Left cardiac atrium (tissue), 4 donors: ENCODE measurements around the gene NRTN. TPM values are rescaled to one million over a fixed set of nuclear protein-coding genes. Genes with fewer than 3 reads are reported as not detected.
A peak's percentile ranks its signal among the peaks of the same experiment; 100 is the strongest.

Experiments used
- ATAC-seq, 2 donors: fragments of 200-7000 bp; cut with Tn5 transposase; one replicate each; pipeline ENCODE4 v1.9.1; 2020; ENCODE audit warnings: mild to moderate bottlenecking in 2 of 2, moderate library complexity in 2 of 2
- DNase-seq: peaks from one replicate; pipeline ENCODE4 v3.0.0-alpha.2; 2020
- intact Hi-C, 2 donors: fragments of 100-400 bp; cut with DNase I; formaldehyde crosslinking; loops; one replicate each; pipeline versions ENCODE4 v1.14.1 to v1.15.1; 2022 to 2023
- total RNA-seq, 2 donors: library from RNA; stranded (reverse); fragmentation: NEBNext Ultra II Directional; extraction: Animal tissue kit (Norgen Biotek cat#: 25700); gene quantifications; one replicate each; pipeline ENCODE4 v1.2.1, GENCODE V29; 2021
- donor health status: DM: no; HTN: yes; CAD: no.
- donor health status: DM: no; HTN: yes; CAD: no; lungs with severe emphysema.
- donor health status: DM: yes; HTN: yes; CAD: no.
- donor health status: Dilated cardiomyopathy.

Gene NRTN
- total RNA-seq, 2 donors from 2014 or later = 28.7 to 29.6 TPM

GRCh38 chr19:5789351-5789761, 15.5 kb upstream of the NRTN start:
- DNase-seq (no peak), ATAC-seq (no peak)
- intact Hi-C loops = no loop called here

- no peak for ATAC-seq
- DNase-seq = no peak
- intact Hi-C loops = no loop called here
These were observed 14.8 kb upstream of the NRTN start for GRCh38 chr19:5789886-5790558.

- ATAC-seq = peak; percentile 97 to 98
- intact Hi-C loops = no loop called here
- peak; percentile 97 for DNase-seq
These were observed 14.0 kb upstream of the NRTN start, which contains the start of gene DUS3L for GRCh38 chr19:5790559-5791520. TSS of gene DUS3L (minus strand) at chr19:5791163. CDS start at chr19:5791141, 22 bp downstream.

- no peak for DNase-seq
- ATAC-seq = no peak
- intact Hi-C loops = no loop called here
These were observed 12.6 kb upstream of the NRTN start for GRCh38 chr19:5792224-5792623.

GRCh38 chr19:5793188-5793587, 11.7 kb upstream of the NRTN start:
- intact Hi-C loops = no loop called here
- ATAC-seq (no peak), DNase-seq (no peak)

- ATAC-seq (no peak), DNase-seq (no peak)
- intact Hi-C loops = no loop called here
These were observed 9.4 kb upstream of the NRTN start for GRCh38 chr19:5795382-5795919.

GRCh38 chr19:5798244-5798643, 6.6 kb upstream of the NRTN start:
- DNase-seq = no peak
- intact Hi-C loops = no loop called here
- no peak for ATAC-seq

- DNase-seq (peak; percentile 71), ATAC-seq (peak; percentile 55 to 58)
- intact Hi-C loops = loop anchor here (5.0 to 10.0 kb wide), 2 partner anchors 93 to 175 kb away; partner anchors contain the start of gene RANBP3 (in 1 of the 2)
These were observed 5.3 kb upstream of the NRTN start for GRCh38 chr19:5799247-5800241.

- intact Hi-C loops = loop anchor here (5.0 to 10.0 kb wide), 2 partner anchors 92 to 174 kb away; partner anchors contain the start of gene RANBP3 (in 1 of the 2)
- no peak for ATAC-seq
- no peak for DNase-seq
These were observed 4.3 kb upstream of the NRTN start for GRCh38 chr19:5800361-5801270.

- ATAC-seq (no peak), DNase-seq (peak; percentile 64)
- intact Hi-C loops = loop anchor here (5.0 to 10.0 kb wide), 2 partner anchors 90 to 173 kb away; partner anchors contain the start of gene RANBP3 (in 1 of the 2)
These were observed 2.9 kb upstream of the NRTN start for GRCh38 chr19:5801796-5802619.

- no peak for ATAC-seq
- intact Hi-C loops = loop anchor here (5.0 to 10.0 kb wide), 2 partner anchors 89 to 171 kb away; partner anchors contain the start of gene RANBP3 (in 1 of the 2)
These were observed 1.5 kb upstream of the NRTN start for GRCh38 chr19:5803441-5803751.

GRCh38 chr19:5803752-5804515, 933 bp upstream of the NRTN start:
- ATAC-seq (peak; percentile 88 to 90), DNase-seq (peak; percentile 89)
- intact Hi-C loops = loop anchor here (2.0 to 10.0 kb wide), 3 partner anchors 88 to 171 kb away; partner anchors contain the start of gene RANBP3 (in 1 of the 2)

More at GRCh38 chr19:5803441-5803751, 1.5 kb upstream of the NRTN start:
- DNase-seq = no peak

GRCh38 chr19:5805462-5806132, 730 bp downstream of the NRTN start:
- peak; percentile 46 to 58 for ATAC-seq
- DNase-seq = peak; percentile 77
- intact Hi-C loops = loop anchor here in 1 of 2 donors (2.0 to 10.0 kb wide), 2 partner anchors 89 to 169 kb away; partner anchors contain the start of gene RANBP3

- DNase-seq (no peak), ATAC-seq (no peak)
- intact Hi-C loops = loop anchor here in 1 of 2 donors (10.0 kb wide), 1 partner anchor 169 kb away; the partner anchor contains the start of gene RANBP3
These were observed 1.2 kb downstream of the NRTN start for GRCh38 chr19:5806133-5806489.

GRCh38 chr19:5806905-5807304, 2.0 kb downstream of the NRTN start:
- intact Hi-C loops = loop anchor here in 1 of 2 donors (10.0 kb wide), 1 partner anchor 168 kb away; the partner anchor contains the start of gene RANBP3
- DNase-seq (no peak), ATAC-seq (no peak)
